IPS-15b (cell line): ENCODE data around the gene CPSF4L.

Experiments used
- H3K27me3 ChIP-seq: one replicate; pipeline ENCODE4 v1.6.1; 2013; ENCODE audit warnings: low read length; ENCODE audit not compliant: control insufficient read depth, insufficient read depth
- H3K36me3 ChIP-seq: one replicate; pipeline ENCODE4 v1.6.1; 2013; ENCODE audit warnings: low read length; ENCODE audit not compliant: control insufficient read depth, insufficient read depth
- H3K4me1 ChIP-seq: one replicate; pipeline ENCODE4 v1.6.1; 2013; ENCODE audit warnings: mild to moderate bottlenecking, low read length; ENCODE audit not compliant: control insufficient read depth, insufficient read depth
- H3K4me3 ChIP-seq: one replicate; pipeline ENCODE4 v1.5.1; 2013; ENCODE audit warnings: low read depth, low read length
- H3K9ac ChIP-seq: one replicate; pipeline ENCODE4 v1.6.1; 2013; ENCODE audit warnings: low read depth, mild to moderate bottlenecking, low read length
- H3K9me3 ChIP-seq: one replicate; pipeline ENCODE4 v1.6.1; 2013; ENCODE audit warnings: mild to moderate bottlenecking, low read length; ENCODE audit not compliant: control insufficient read depth, insufficient read depth

The CPSF4L gene

GRCh38 chr17:73224663-73225305 lies 36.9 kb downstream of the CPSF4L start:
- Histone ChIP-seq H3K4me1 (peaks cover 13% of the 10 kb centered on the region), H3K9me3 (no peaks in the 10 kb centered on the region), H3K9ac (no peak overlapping the region), H3K36me3 (no peaks in the 10 kb centered on the region), H3K4me3 (no peak overlapping the region), H3K27me3 (no peaks in the 10 kb centered on the region)

- Histone ChIP-seq H3K4me1 (peaks cover 13% of the 10 kb centered on the region), H3K4me3 (no peak overlapping the region), H3K36me3 (no peaks in the 10 kb centered on the region)
These were observed 37.4 kb downstream of the CPSF4L start for GRCh38 chr17:73224237-73224636.

GRCh38 chr17:73223626-73224230 lies 38.0 kb downstream of the CPSF4L start:
- Histone ChIP-seq H3K4me3 (no peak overlapping the region), H3K9me3 (no peaks in the 10 kb centered on the region), H3K9ac (no peak overlapping the region), H3K36me3 (no peaks in the 10 kb centered on the region), H3K27me3 (no peaks in the 10 kb centered on the region), H3K4me1 (peaks cover 9% of the 10 kb centered on the region)

More at GRCh38 chr17:73224237-73224636, 37.4 kb downstream of the CPSF4L start:
- Histone ChIP-seq H3K9me3 (no peaks in the 10 kb centered on the region), H3K9ac (no peak overlapping the region), H3K27me3 (no peaks in the 10 kb centered on the region)

GRCh38 chr17:73215447-73215846 lies 46.2 kb downstream of the CPSF4L start:
- Histone ChIP-seq H3K4me1 (no peaks in the 10 kb centered on the region), H3K27me3 (no peaks in the 10 kb centered on the region), H3K4me3 (no peak overlapping the region), H3K36me3 (peaks cover 3% of the 10 kb centered on the region), H3K9me3 (no peaks in the 10 kb centered on the region), H3K9ac (no peak overlapping the region)

- Histone ChIP-seq H3K9ac (no peak overlapping the region), H3K27me3 (no peaks in the 10 kb centered on the region), H3K36me3 (peaks cover 3% of the 10 kb centered on the region), H3K4me3 (no peak overlapping the region), H3K9me3 (no peaks in the 10 kb centered on the region), H3K4me1 (no peaks in the 10 kb centered on the region)
These were observed 46.8 kb downstream of the CPSF4L start for GRCh38 chr17:73214851-73215250.

- Histone ChIP-seq H3K4me3 (no peak overlapping the region), H3K36me3 (peaks cover 6% of the 10 kb centered on the region), H3K4me1 (no peaks in the 10 kb centered on the region), H3K9ac (no peak overlapping the region), H3K27me3 (no peaks in the 10 kb centered on the region), H3K9me3 (no peaks in the 10 kb centered on the region)
These were observed 47.7 kb downstream of the CPSF4L start for GRCh38 chr17:73214008-73214407.

GRCh38 chr17:73211745-73212144 lies 49.9 kb downstream of the CPSF4L start:
- H3K4me1 ChIP-seq: no peaks in the 10 kb centered on the region
- H3K27me3 ChIP-seq: no peaks in the 10 kb centered on the region
- H3K9me3 ChIP-seq: no peaks in the 10 kb centered on the region
- peaks cover 18% of the 10 kb centered on the region for H3K36me3 ChIP-seq
- H3K9ac ChIP-seq: no peak overlapping the region
- no peak overlapping the region for H3K4me3 ChIP-seq

GRCh38 chr17:73210002-73210678 lies 51.5 kb downstream of the CPSF4L start:
- no peaks in the 10 kb centered on the region for H3K4me1 ChIP-seq
- no peak overlapping the region for H3K4me3 ChIP-seq
- no peaks in the 10 kb centered on the region for H3K27me3 ChIP-seq
- H3K9me3 ChIP-seq: no peaks in the 10 kb centered on the region
- H3K36me3 ChIP-seq: peaks cover 27% of the 10 kb centered on the region
- no peak overlapping the region for H3K9ac ChIP-seq

GRCh38 chr17:73209436-73209835 lies 52.2 kb downstream of the CPSF4L start:
- Histone ChIP-seq H3K36me3 (peaks cover 31% of the 10 kb centered on the region), H3K4me3 (no peak overlapping the region), H3K9ac (no peak overlapping the region)

GRCh38 chr17:73208139-73208827 lies 53.4 kb downstream of the CPSF4L start:
- H3K27me3 ChIP-seq: no peaks in the 10 kb centered on the region
- H3K4me1 ChIP-seq: no peaks in the 10 kb centered on the region
- H3K36me3 ChIP-seq: peaks cover 41% of the 10 kb centered on the region
- H3K9me3 ChIP-seq: no peaks in the 10 kb centered on the region
- H3K9ac ChIP-seq: no peak overlapping the region
- no peak overlapping the region for H3K4me3 ChIP-seq

More at GRCh38 chr17:73209436-73209835, 52.2 kb downstream of the CPSF4L start:
- H3K4me1 ChIP-seq: no peaks in the 10 kb centered on the region
- H3K27me3 ChIP-seq: no peaks in the 10 kb centered on the region
- no peaks in the 10 kb centered on the region for H3K9me3 ChIP-seq

GRCh38 chr17:73205459-73205961 lies 56.2 kb downstream of the CPSF4L start:
- Histone ChIP-seq H3K27me3 (no peaks in the 10 kb centered on the region), H3K36me3 (peaks cover 54% of the 10 kb centered on the region), H3K9ac (no peak overlapping the region), H3K4me3 (no peak overlapping the region), H3K4me1 (no peaks in the 10 kb centered on the region), H3K9me3 (no peaks in the 10 kb centered on the region)
